ENCODE data around the gene BHLHE41. TPM values are rescaled to one million over a fixed set of nuclear protein-coding genes. Genes with fewer than 3 reads are reported as not detected.
A peak's percentile ranks its signal among the peaks of the same experiment; 100 is the strongest.

Gene BHLHE41
- total and polyA plus RNA-seq, 8 donors = 3.8 to 29.4 (median 10.9) TPM

DNA sequence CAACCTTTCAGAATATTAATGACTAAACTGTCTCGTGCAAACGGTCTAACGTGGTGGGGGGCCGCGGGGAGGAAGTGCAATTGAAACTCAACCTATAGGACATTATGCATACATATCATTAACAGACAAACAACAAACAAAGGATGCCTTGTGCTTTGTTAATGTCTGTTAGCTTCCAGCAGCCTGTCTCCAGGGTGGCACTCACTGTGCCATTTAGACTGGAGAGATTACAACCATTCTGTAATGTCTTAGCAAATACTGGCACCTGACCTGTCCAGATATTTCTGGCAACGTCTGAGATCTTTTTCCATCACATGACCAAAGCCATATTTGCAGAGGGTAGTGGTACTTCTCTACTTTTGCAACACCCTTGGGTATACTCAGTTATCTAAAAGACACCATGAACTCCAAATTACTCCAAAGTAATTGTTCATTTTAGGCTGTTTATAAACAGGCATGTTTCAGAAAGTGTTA, 11.6 kb downstream of the BHLHE41 start:
- Histone ChIP-seq H3K4me1 (peaks cover 0 to 18% (median 12%) of the 10 kb centered on the region in 3 donors), H3K4me3 (peak overlapping the region in 2 of 4 donors; percentile 47 to 50), H3K36me3 (no peaks in the 10 kb centered on the region), H3K27me3 (no peaks in the 10 kb centered on the region), H3K27ac (peak overlapping the region; percentile 93 to 97 (median 94)), H3K9me3 (no peaks in the 10 kb centered on the region)
- no peak for TF ChIP-seq CTCF (IDR thresholded peaks at IDR 0.05)
- DNase-seq (peak in 3 of 6 donors; percentile 27 to 46 (median 30)), FAIRE-seq (no peak), ATAC-seq (peak; percentile 29 to 43 (median 34))
- intact Hi-C loops (cut with DNase I) = no loop called here
- WGBS, 2 donors = 7 to 11% methylated on average over 6 of the region's 6 CpGs

DNA sequence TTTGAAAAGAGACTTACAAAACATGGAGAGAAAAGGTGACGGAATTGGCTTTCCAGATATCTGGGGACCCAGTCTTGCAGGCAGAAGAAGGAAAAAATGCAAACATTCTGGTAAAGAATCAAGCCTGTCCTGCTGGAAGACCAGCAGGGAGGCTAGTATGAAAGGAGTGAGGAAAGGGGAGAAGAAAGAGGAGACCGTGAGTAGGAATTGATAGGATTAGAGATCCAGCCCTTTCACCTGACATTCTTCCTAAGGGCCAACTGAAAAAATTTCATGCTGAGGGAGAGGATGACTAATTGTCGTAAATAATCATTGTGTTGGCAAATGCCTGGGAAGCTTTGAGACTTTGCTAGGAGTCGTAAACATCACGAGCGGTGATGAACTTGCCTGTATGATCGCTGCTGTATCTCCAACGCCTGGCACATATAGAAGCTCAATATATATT, 12.1 kb downstream of the BHLHE41 start:
- WGBS, 2 donors = 43 to 50% methylated on average over 8 of the region's 8 CpGs
- H3K9me3 ChIP-seq = no peaks in the 10 kb centered on the region
- TF ChIP-seq CTCF (IDR thresholded peaks at IDR 0.05) = no peak
- no peak for ATAC-seq
- peak overlapping the region in 2 of 4 donors; percentile 96 to 97 for H3K27ac ChIP-seq
- intact Hi-C loops (cut with DNase I) = no loop called here
- no peak for DNase-seq
- H3K36me3 ChIP-seq = no peaks in the 10 kb centered on the region
- H3K27me3 ChIP-seq = no peaks in the 10 kb centered on the region
- no peak overlapping the region for H3K4me3 ChIP-seq
- FAIRE-seq = no peak
- peaks cover 0 to 18% (median 12%) of the 10 kb centered on the region in 3 donors for H3K4me1 ChIP-seq

- intact Hi-C loops (cut with DNase I) = no loop called here
- FAIRE-seq (no peak), ATAC-seq (no peak), DNase-seq (no peak)
- Histone ChIP-seq H3K9me3 (no peaks in the 10 kb centered on the region), H3K27me3 (no peaks in the 10 kb centered on the region), H3K36me3 (no peaks in the 10 kb centered on the region), H3K4me3 (no peak overlapping the region), H3K4me1 (peaks cover 0 to 18% (median 12%) of the 10 kb centered on the region in 3 donors), H3K27ac (no peak overlapping the region)
- no peak for TF ChIP-seq CTCF (IDR thresholded peaks at IDR 0.05)
- 80 to 81% methylated on average over 6 of the region's 6 CpGs for WGBS, 2 donors
These were observed 12.6 kb downstream of the BHLHE41 start for GRCh38 chr12:26112232-26112631.

DNA sequence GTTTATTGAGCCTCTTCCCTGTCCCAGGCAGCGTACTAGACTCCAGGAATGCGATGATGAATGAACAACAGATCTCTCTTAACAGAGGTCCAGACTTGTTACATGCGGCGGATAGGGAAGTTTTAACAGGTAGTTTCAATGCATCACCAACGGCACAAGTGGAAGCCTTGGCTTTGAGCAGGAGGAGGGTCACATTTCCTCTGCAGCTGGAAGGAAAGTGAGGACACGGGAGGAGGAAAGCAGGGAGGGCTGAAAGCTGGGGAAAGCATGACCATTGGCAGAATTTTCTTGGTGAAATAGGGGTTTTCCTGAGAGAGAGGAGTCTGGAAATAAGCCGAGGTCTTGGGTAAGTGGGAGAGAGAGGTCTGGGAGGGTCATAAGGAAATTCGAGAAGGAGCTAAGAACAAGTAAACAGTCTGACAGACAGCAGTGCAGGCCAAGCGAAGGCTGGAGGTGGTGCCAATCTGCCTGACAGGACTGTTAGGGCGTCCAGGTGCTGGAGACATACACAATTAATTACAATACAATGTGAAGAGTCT, 15.4 kb downstream of the BHLHE41 start:
- DNase-seq (peak in 2 of 6 donors; percentile 18 to 56), ATAC-seq (peak in 2 of 4 donors; percentile 8 to 13), FAIRE-seq (no peak)
- Histone ChIP-seq H3K4me3 (no peak overlapping the region), H3K9me3 (no peaks in the 10 kb centered on the region), H3K4me1 (peaks cover 0 to 10% (median 7%) of the 10 kb centered on the region in 3 donors), H3K36me3 (no peaks in the 10 kb centered on the region), H3K27ac (peak overlapping the region in 3 of 4 donors; percentile 1 to 57 (median 39)), H3K27me3 (no peaks in the 10 kb centered on the region)
- 47 to 55% methylated on average over 10 of the region's 10 CpGs for WGBS, 2 donors
- no peak for TF ChIP-seq CTCF (IDR thresholded peaks at IDR 0.05)
- intact Hi-C loops (cut with DNase I) = no loop called here

GRCh38 chr12:26108915-26109314, 15.9 kb downstream of the BHLHE41 start:
- Histone ChIP-seq H3K27me3 (no peaks in the 10 kb centered on the region), H3K4me3 (no peak overlapping the region), H3K9me3 (no peaks in the 10 kb centered on the region), H3K4me1 (peaks cover 0 to 10% (median 7%) of the 10 kb centered on the region in 3 donors), H3K36me3 (no peaks in the 10 kb centered on the region), H3K27ac (peak overlapping the region in 2 of 4 donors; percentile 39 to 57)
- FAIRE-seq (no peak), ATAC-seq (no peak), DNase-seq (no peak)
- TF ChIP-seq CTCF (IDR thresholded peaks at IDR 0.05) = no peak
- intact Hi-C loops (cut with DNase I) = no loop called here
- 61 to 67% methylated on average over 2 of the region's 2 CpGs for WGBS, 2 donors
